Neuron (in vitro differentiated cells): ENCODE results near the gene FARP1.

Experiments used
- H2AFZ ChIP-seq: one replicate; pipeline ENCODE4 v1.6.1; 2013; ENCODE audit warnings: low read depth, mild to moderate bottlenecking, inconsistent platforms, low read length, moderate library complexity
- H3K27me3 ChIP-seq: one replicate; pipeline ENCODE4 v1.6.1; 2013; ENCODE audit warnings: low read length; ENCODE audit not compliant: insufficient read depth
- H3K36me3 ChIP-seq: one replicate; pipeline ENCODE4 v1.6.1; 2013; ENCODE audit warnings: low read length; ENCODE audit not compliant: insufficient read depth
- H3K4me1 ChIP-seq: one replicate; pipeline ENCODE4 v1.6.1; 2013; ENCODE audit warnings: low read length; ENCODE audit not compliant: insufficient read depth
- H3K4me3 ChIP-seq: 2 replicates; pipeline ENCODE4 v1.5.1; 2013; ENCODE audit warnings: mild to moderate bottlenecking, low read length, moderate library complexity
- H3K9me3 ChIP-seq: one replicate; pipeline ENCODE4 v1.6.1; 2013; ENCODE audit warnings: low read length

Gene FARP1

DNA sequence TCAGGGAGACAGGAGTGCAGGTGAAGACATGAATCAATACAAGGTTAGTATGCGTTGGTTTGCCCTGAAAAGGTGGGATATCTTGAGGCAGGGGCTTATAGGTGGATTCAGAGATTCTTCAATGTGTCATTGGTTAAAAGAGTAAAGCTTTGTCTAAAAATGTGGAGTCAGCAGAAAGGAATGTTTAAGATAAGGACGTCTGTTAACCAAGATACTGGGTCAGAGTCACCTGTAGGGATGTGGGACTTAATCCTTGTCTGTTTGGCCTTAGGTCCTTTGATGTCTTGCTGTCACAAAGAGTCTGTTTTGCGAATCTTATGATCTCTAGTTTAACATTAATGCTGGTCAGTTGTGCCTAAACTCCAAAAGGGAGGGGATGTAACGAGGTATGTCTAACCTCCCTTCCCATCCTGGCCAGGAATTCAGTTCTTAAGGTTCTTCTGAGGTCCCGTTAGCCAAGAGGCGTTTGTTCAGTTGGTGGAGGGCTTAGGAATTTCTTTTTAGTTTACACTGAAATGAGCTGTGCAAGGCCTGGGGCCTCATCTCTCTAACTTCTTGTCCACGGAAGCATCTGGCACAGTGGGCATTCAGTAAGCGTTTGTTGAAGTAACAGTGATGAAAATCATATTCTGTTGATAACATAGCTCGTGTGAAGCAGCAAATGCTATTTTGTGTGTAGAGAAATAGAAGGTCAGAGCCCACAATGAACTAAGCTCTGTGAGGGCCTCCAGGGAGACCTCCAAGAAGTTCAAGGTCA is 130.4 kb downstream of the FARP1 start:
- no peak overlapping the region for H2AFZ ChIP-seq
- H3K36me3 ChIP-seq: no peaks in the 10 kb centered on the region
- H3K27me3 ChIP-seq: no peaks in the 10 kb centered on the region
- H3K9me3 ChIP-seq: no peaks in the 10 kb centered on the region
- H3K4me1 ChIP-seq: peaks cover 50% of the 10 kb centered on the region
- H3K4me3 ChIP-seq: no peak overlapping the region

GRCh38 chr13:98273824-98274742 is 131.2 kb downstream of the FARP1 start:
- peak overlapping the region; percentile 24 for H2AFZ ChIP-seq
- no peaks in the 10 kb centered on the region for H3K36me3 ChIP-seq
- no peaks in the 10 kb centered on the region for H3K9me3 ChIP-seq
- no peak overlapping the region for H3K4me3 ChIP-seq
- peaks cover 50% of the 10 kb centered on the region for H3K4me1 ChIP-seq
- H3K27me3 ChIP-seq: no peaks in the 10 kb centered on the region

DNA sequence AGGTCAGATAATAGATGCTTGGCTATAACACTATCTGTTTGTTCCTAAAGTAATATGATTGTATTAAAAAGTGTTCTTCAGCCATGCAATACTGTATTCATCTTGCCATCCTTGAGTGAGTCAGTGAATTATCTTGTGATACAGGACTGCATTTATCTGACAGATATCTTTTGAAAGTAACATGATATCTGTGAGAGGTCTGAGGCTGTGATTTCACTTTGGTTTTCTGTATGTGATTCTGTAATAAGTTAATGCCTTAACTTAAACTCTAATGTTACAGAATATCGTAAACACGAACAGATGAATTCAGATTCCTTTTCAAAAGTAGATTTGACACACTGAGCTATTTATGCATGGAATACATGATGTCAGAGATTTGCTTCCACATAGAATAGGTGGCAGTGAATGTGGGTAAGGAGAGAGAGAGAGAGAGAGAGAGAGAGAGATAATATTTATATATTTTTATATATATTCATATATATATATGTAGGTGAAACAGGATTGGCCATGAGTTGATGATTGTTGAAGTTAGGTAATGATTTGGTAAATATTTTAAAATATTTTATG is 132.1 kb downstream of the FARP1 start:
- Histone ChIP-seq H3K9me3 (no peaks in the 10 kb centered on the region), H3K4me3 (no peak overlapping the region), H3K27me3 (no peaks in the 10 kb centered on the region), H3K4me1 (peaks cover 53% of the 10 kb centered on the region), H3K36me3 (no peaks in the 10 kb centered on the region), H2AFZ (peak overlapping the region; percentile 24)

DNA sequence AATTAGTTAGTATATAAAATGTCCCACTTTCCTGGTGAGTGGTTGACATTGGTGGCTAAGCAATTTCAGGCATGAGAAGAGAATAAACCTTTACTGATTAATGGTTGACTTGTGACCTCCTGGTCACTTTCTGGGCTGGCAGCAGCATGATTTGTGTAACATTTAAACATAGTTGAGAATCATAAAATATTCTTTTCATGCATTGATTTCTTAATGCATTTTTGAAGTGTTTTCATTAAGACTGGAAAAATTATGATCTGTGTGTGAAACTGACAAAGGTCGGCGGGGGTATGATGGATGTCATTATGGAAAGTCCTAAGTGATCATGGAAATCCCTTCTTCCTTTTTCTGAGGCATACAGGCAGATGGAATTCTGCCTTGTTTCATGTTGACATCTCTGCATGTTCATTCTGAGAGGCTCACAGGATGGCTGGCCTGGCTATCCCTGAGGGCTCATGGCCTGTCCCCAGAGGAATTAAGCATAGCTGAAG is 132.8 kb downstream of the FARP1 start:
- no peaks in the 10 kb centered on the region for H3K9me3 ChIP-seq
- H3K36me3 ChIP-seq: no peaks in the 10 kb centered on the region
- no peak overlapping the region for H3K4me3 ChIP-seq
- H3K27me3 ChIP-seq: no peaks in the 10 kb centered on the region
- peaks cover 53% of the 10 kb centered on the region for H3K4me1 ChIP-seq
- H2AFZ ChIP-seq: no peak overlapping the region

GRCh38 chr13:98276486-98276885 is 133.6 kb downstream of the FARP1 start:
- Histone ChIP-seq H3K4me1 (peaks cover 53% of the 10 kb centered on the region), H3K4me3 (no peak overlapping the region), H3K27me3 (no peaks in the 10 kb centered on the region), H3K9me3 (no peaks in the 10 kb centered on the region), H3K36me3 (no peaks in the 10 kb centered on the region), H2AFZ (no peak overlapping the region)

GRCh38 chr13:98278068-98278724 is 135.3 kb downstream of the FARP1 start:
- H3K4me3 ChIP-seq: no peak overlapping the region
- peaks cover 41% of the 10 kb centered on the region for H3K4me1 ChIP-seq
- no peaks in the 10 kb centered on the region for H3K9me3 ChIP-seq

GRCh38 chr13:98279473-98280175 is 136.7 kb downstream of the FARP1 start:
- Histone ChIP-seq H3K4me3 (no peak overlapping the region), H3K27me3 (no peaks in the 10 kb centered on the region), H3K4me1 (peaks cover 31% of the 10 kb centered on the region), H3K9me3 (no peaks in the 10 kb centered on the region), H2AFZ (no peak overlapping the region), H3K36me3 (no peaks in the 10 kb centered on the region)

More at GRCh38 chr13:98278068-98278724, 135.3 kb downstream of the FARP1 start:
- no peak overlapping the region for H2AFZ ChIP-seq
- no peaks in the 10 kb centered on the region for H3K27me3 ChIP-seq
- H3K36me3 ChIP-seq: no peaks in the 10 kb centered on the region

GRCh38 chr13:98280176-98280510 is 137.2 kb downstream of the FARP1 start:
- no peaks in the 10 kb centered on the region for H3K27me3 ChIP-seq
- H3K4me3 ChIP-seq: no peak overlapping the region
- no peak overlapping the region for H2AFZ ChIP-seq
- no peaks in the 10 kb centered on the region for H3K9me3 ChIP-seq
- peaks cover 31% of the 10 kb centered on the region for H3K4me1 ChIP-seq
- H3K36me3 ChIP-seq: no peaks in the 10 kb centered on the region

GRCh38 chr13:98284679-98285078 is 141.8 kb downstream of the FARP1 start:
- Histone ChIP-seq H2AFZ (no peak overlapping the region), H3K9me3 (no peaks in the 10 kb centered on the region), H3K36me3 (no peaks in the 10 kb centered on the region), H3K4me1 (peaks cover 22% of the 10 kb centered on the region), H3K4me3 (no peak overlapping the region), H3K27me3 (no peaks in the 10 kb centered on the region)

DNA sequence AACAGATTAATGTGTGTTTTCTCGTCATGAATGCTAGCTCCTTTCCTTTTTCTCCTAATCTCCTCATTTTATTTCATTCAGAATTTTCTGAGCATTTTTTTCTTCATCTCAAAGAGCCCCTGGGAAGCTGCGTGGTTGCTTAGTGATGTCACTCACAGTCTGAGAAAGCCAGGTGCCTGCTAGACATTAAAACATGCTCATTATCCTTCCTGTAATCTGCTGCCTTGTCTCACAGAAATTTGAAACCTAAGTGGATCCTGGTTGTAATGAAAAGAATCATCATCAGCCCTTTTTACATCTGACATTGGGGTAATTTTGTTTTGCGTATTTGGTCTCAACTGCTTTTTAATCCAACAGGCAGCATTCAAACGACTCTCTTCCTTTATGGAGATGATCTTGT is 142.4 kb downstream of the FARP1 start:
- H2AFZ ChIP-seq: no peak overlapping the region
- H3K36me3 ChIP-seq: no peaks in the 10 kb centered on the region
- no peaks in the 10 kb centered on the region for H3K9me3 ChIP-seq
- no peak overlapping the region for H3K4me3 ChIP-seq
- peaks cover 19% of the 10 kb centered on the region for H3K4me1 ChIP-seq
- H3K27me3 ChIP-seq: no peaks in the 10 kb centered on the region

- no peaks in the 10 kb centered on the region for H3K36me3 ChIP-seq
- H3K9me3 ChIP-seq: no peaks in the 10 kb centered on the region
- H2AFZ ChIP-seq: no peak overlapping the region
- H3K27me3 ChIP-seq: no peaks in the 10 kb centered on the region
- no peak overlapping the region for H3K4me3 ChIP-seq
- peaks cover 19% of the 10 kb centered on the region for H3K4me1 ChIP-seq
These were observed 143.1 kb downstream of the FARP1 start for GRCh38 chr13:98285852-98286594.

DNA sequence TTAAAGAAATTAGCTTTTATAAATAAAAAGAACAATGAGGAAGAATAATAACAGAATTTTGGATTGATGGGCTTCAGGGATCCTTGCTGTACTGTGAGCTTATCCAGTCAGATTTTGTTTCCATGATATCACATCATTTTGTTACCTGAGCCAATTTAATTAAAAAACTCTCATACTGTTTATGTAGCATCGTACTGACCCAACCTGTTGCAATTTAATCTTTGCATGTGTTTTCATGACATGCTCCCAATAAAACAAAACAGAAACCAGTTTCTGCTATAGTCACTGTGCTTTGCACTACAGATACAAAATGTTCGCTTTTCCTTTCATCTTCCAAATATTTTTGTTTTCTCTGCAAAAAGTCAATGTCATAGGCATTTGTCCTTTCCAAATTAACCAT is 143.9 kb downstream of the FARP1 start:
- no peaks in the 10 kb centered on the region for H3K27me3 ChIP-seq
- H3K4me1 ChIP-seq: peaks cover 19% of the 10 kb centered on the region
- no peaks in the 10 kb centered on the region for H3K36me3 ChIP-seq
- H3K4me3 ChIP-seq: no peak overlapping the region
- H3K9me3 ChIP-seq: no peaks in the 10 kb centered on the region
- H2AFZ ChIP-seq: no peak overlapping the region
